HL-60/S4 treated with phorbol 12-myristate 13-acetate at 8.2 ng/mL for 4 days and 3 days (cell line): ENCODE results near the gene DPF3.

ENCODE experiments used
- in situ Hi-C: fragments of 300-500 bp; cut with MboI; formaldehyde crosslinking; loops from 2 replicates; pipeline ENCODE4 v1.15.0; 2022; ENCODE audit warnings: low sequenced_read_pairs

DPF3 gene

DNA sequence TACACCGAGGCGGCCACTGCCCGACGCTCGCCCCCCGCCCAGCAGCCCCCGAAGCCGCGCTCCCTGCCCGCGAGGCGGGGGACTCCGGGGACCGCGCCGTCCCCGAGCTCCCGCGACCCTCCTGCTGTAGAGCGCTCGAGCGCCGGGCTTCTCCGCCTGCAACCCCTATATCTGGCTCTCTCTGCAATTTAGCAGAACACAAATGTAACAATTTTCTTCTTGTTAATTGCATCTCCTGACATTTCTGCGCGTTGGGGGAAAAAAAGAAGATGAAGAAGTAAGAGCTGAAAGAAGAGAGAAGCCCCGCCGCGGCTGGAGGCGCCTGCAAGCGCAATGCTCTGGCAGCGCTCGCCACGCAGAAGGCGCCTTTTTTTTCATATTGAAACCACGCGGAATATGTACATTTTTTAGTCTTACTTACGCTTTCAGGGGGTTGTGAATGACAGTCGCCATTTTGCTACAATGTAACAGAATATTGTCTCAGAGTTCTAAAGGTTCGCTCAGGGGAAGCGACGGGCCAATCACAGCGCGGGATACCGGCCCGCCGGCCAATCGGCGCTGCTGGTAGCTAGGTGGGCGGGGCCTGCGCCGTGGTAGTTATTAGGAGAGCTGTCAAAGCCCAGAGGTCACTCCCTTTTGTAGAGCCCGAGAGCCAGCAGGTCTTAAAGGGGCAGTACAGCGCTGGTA is at the start of gene DPF3:
TSS of gene DPF3 (minus strand) at position 466 of the 687 bp plus-strand sequence. CDS start at position 453, 13 bp downstream.
- in situ Hi-C loops: no loop called here

DNA sequence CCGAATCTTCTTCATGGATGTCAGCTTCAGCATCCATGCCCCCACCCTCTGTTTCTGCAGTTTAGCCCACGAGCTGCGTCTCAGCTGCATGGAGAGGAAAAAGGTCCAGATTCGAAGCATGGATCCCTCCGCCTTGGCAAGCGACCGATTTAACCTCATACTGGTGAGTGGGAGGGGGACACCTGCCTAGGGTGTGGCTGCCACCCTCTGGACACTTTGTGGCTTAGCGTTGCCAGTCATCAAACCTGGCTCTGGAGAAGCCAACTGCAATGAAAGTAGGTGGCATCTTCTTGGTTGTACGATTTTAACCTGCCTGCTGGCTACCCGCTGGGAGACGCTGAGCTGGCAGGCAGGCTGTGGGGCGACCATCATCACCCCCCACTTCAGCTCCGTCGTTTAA is 49.0 kb upstream of the DPF3 start:
- in situ Hi-C loops: no loop called here

DNA sequence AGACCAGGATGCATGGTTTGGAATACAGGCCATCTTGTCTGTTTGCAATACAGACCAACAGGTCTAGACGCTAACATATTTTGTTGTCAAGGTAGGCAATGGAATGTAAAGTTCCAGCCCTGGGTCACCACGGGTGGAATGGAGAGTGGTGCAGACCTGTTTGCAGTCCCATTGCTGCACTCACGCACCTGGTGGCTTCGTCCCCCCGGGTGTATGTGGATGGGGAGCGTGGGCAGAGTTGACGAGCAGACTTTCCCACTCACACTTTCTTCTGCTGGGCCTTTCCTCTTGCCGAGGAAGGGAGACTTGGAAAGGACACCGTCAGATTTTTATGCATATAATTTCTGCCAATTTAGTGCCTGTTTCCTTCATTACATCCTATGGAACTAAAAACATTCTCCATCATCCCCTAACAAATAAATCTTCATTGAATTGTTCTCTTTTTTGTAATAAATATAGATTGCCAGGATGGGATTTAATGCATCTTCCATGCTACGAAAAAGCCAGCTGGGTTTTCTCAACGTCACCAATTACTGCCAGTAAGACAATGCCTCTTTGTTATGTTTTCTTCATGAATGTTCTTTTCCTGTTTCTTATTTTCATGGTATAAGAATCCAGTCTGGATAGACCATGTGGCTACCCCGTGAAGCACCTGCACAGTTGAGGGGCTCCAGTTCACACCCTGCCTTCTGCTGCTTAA is 47.5 kb upstream of the DPF3 start:
- in situ Hi-C loops: no loop called here

DNA sequence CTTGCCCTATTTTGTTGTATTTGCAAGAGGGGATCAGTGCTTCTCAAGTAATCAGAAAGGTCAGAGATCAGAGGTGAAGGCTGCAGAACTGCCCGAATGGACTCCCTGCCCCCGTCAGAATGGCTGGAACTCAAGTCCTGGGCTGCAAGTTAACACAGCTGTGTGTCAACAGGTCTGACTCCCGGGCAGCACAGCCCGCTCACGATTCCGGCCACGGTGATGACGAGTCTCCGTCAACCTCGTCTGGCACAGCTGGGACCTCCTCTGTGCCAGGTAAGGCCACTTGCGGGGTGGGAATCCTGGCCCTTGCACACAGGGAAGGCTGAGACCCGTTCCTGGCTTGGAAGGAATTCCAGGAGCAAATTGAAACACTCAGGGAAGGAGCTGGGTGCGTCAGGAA is 45.7 kb upstream of the DPF3 start:
- in situ Hi-C loops: loop anchor here (10.0 kb wide), 1 partner anchor 425 kb away; no protein-coding TSS in a partner anchor

DNA sequence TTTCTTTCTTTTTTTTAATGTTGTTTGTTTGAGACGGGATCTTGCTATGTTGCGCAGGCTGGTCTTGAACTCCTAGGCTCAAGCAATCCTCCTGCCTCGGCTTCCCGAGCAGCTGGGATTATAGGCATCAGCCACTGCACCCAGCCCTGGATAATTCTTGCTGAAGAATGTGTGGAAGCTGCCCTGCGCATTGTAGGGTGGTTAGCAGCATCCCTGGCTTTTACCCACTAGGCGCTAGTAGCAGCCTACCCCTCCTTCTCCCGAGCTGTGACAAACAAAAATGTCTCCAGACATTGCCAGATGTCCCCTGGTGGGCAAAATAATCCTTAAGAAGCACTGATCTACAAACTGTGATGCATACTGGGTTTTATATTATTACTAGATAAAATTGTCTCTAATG is 39.0 kb upstream of the DPF3 start:
- in situ Hi-C loops: loop anchor here (10.0 kb wide), 1 partner anchor 418 kb away; no protein-coding TSS in a partner anchor

DNA sequence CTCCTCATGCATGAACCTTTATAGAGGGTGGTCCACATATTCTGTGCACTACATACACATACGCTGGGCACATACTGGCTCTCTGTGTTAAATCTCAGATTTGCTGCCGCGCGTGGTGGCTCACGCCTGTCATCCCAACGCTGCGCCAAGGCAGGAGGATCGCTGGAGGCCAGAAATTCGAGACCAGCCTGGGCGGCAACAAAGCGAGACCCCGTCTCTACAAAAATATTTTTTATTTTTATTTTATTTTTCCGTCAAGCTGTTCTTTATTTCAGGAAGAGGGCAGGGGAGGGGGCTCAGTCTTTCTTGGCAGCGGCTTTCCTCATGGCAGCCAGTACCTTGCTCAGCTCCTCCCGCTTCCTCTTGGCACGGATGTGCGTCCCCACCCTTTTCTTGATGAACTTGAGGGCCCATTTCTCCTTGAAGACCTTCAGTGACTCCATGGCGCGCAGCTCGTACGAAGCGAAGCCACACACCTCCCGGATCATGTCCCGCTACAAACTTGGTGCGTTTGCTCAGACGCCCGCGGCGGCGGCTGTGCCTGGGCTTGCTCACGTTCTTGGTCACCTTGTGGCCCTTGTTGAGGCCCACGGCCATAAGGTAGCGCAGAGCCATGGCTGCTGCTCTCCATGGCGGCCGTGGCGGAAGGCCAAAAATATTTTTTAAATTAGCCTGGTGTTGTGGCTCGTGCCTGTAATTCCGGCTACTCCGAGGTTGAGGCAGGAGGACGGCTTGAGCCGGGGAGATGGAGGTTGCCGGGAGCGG is 35.6 kb upstream of the DPF3 start:
- in situ Hi-C loops: loop anchor here (10.0 kb wide), 1 partner anchor 415 kb away; no protein-coding TSS in a partner anchor

DNA sequence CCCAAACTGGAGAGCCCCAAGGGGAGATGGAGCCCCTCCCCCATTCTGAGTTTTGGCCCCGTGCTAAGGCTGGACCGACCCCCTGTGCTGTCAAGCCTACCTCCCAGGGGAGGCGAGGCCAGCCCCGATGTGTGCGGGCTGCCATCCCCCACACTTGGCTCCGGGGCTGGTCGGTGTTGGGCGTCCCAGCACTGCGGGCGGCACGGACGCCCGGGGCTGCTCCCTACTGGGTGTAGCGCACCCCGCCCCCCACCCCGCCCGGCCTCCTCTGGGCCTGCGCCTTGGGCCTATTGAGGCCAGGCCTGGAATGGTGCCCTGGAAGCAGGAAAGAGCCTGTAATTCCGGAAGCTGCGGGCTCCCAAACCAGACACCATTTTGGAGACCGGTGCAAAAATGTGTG is 35.0 kb upstream of the DPF3 start:
- in situ Hi-C loops: no loop called here

DNA sequence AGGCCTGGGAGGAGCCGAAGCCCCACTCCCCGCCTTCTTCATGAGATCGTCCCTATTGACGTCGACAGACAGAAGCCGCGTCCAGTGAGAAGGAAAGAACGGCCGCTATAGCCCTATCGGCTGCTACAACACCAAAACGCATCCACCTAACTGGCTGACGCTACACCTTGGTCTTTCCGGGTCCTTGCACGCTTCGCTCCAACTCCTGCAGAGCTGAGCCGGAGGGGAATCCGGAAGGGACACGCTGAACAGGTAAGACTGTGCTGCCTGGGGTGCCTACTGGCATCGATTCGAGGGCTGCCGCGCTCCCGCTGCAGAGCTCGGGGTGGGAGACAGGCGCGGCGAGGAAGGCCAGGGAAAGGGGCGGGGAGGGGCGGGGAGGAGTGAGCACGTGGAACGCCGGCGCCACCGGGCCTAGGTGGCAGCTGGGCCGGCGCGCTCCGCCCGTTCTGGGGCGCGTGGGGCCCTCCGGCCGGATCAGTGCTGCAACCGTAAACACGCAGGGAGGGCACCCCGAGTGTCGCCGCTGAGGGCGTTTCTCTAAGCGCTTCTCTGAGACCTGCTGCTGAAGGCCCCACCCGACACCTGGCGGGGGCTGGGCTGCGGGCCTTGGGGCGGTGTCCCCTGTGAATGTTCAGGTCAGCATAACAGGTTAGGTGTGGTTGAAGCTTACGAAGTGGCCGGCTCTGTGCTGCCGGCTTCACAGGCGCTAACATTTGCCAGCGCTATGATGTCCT is 32.6 kb upstream of the DPF3 start, which contains the start of gene DCAF4:
TSS of gene DCAF4 (plus strand) at position 173 of the 737 bp plus-strand sequence. CDS start 11,515 bp downstream, outside the sequence.
- in situ Hi-C loops: no loop called here

DNA sequence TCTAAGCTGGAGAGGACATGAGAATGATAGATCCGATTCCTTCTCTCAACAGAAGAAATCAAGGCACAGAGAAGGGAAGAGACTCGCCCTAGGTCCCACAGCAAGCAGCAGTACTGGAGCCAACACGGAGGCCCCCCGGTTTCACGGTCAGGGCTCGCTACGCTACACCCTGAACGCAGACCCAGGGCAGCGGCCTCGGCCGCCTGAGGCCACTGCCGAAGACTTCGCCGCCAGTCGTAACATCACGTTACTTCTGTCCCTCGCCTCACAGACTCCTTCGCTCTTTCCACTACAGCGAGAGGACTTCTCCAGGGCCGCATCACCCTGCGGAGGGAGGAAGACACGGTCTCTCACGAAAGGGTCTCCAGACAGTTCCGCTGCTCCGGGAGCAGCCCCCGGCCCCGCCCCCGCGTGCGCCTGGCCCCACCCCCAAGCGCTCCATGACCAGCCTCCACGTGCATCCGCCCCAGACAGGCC is 32.0 kb upstream of the DPF3 start:
- in situ Hi-C loops: no loop called here

DNA sequence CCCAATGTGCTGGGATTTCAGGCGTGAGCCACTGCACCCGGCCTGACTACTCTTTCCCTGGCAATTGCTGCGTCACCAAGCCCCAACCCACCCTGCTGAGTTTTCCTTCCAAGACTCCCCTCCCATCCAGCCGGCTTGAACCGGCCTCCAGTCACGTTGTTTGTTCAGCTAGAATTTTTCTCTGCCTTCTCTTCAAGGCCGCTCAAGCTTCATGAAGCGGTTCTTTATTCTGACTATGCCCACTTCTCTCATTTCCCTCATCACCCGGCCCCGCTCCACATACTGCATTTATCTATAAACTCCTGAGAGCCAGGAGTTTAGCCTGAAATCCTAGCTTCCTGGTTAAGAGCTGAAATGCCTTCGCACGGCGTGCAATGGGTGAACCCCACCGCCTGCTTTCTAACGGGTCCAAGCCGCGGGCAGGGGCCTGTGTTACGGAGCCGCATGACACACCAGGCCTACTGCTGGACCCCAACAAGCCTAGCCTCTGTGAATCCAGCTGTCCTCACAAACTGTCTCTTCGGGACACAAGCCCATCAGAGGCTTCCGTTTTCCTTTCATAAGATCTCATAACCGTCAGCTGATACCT is 31.4 kb upstream of the DPF3 start:
- in situ Hi-C loops: no loop called here

DNA sequence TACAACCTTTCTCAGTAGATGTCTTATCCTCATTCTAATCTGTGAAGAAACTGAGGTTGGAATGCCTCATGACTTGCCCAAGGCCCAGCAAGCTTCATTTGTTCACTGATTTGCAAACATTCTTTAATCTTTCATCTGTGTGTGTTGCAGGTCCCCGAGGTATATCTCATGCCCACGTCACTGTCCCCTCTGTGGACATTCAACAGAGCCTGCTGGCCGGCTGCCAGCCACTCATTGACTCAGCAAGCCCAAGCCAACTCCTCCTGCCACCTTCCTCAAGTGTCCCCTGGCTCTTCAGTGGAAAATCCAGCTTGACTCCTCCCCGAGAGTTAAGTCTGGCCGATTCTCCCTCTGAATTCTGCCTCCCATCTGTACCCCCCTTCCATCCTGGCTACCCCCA is 30.4 kb upstream of the DPF3 start:
- in situ Hi-C loops: no loop called here

DNA sequence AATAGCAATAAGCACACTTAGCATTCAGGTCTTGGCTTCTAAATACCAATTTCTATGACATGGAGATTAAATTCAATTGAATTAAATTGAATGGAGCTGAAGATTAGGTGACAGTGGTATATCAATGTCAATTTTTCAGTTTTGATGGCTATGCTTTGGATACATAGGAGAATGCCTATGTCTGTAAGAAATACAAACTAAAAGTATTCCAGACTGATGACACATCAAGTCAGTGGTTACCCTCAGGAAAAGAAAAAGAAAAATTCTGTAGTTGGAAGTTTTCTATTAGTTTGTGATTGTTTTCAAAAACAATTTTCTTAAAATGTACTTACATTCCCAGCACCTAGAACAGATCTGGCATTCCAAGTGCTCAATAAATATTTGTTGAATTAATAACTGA is 27.5 kb upstream of the DPF3 start:
- in situ Hi-C loops: no loop called here

DNA sequence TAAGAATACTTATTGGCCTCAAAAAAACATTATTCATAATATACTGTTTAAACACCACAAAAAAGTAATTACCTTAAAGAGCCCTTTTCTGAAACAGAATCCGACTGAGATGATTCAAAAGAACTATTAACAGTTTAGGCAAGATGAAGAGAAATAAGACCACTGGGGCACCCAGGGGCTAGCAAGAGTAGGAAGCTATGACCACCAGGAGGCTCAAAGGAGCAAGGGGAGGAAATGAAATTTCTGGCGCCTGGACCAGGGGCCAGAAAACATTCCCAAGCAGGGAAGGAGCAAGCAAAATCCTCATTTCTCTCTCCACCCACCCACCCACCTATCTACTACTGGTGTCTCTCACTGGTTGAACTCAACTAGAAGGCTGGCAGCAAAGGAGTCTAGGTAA is 26.1 kb upstream of the DPF3 start:
- in situ Hi-C loops: no loop called here

DNA sequence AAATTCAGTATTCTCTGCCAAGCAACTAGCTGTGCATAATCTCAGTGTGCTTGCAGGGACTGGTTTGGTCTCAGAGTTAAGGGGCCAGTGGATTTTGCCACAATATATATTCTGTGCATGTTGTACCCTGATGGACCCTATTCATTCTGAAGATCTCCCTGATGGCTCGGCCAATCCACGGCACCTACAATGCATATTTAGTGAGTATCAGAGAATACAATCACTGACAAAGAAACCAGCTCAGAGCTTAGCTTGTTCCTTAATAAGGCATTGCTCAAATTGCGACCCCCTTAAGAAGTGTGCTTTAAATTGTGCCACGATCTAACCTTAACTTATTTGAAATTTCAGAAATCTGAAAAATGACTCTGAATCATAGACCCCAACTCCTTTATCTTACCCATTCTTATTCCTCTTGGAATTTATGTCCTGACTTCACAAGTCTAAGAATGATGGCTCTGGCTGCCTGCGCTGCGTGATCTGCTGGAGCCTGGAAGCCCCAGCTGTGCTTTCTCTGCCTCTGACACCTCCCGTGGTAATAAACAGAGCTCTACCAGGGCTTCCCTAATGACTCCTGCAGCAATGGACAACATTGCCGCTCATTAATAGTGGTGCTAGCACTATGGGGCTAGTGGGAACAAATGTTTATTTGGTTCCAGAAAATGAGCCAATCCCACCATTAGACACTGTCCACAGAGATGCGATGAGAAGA is 23.3 kb upstream of the DPF3 start:
- in situ Hi-C loops: no loop called here

DNA sequence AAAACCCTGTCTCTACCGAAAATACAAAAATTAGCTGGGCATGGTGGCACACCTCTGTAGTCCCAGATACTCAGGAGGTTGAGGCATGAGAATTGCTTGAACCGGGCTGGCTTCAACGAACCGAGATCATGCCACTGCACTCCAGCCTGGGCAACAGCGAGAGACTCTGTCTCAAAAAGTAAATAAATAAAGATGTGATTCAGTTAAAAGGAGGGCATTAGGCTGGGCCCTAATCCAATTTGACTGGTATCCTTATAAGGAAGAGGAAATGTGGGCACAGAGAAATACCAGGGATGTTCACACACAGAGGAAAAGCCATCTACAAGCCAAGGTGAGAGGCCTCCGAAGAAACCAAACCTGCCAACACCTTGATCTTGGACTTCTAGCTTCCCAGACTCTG is 22.3 kb upstream of the DPF3 start:
- in situ Hi-C loops: no loop called here

DNA sequence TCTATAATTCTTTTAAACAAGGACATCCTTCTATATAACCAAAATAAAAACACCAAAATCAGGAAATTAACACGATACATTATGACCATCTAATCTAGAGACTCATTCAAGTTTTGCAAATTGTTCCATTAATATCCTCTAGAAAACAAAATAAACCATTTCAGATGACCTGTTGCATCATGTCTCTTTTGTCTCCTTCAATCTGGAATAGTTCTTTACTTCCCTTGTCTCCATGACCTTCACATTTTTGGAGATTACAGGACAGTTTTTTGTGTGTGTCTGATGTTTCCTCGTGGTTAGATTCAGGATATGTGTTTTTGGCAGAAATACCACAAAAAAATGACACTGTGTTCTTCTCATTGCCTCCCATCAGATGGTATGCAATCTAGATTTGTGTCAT is 19.9 kb upstream of the DPF3 start:
- in situ Hi-C loops: no loop called here

DNA sequence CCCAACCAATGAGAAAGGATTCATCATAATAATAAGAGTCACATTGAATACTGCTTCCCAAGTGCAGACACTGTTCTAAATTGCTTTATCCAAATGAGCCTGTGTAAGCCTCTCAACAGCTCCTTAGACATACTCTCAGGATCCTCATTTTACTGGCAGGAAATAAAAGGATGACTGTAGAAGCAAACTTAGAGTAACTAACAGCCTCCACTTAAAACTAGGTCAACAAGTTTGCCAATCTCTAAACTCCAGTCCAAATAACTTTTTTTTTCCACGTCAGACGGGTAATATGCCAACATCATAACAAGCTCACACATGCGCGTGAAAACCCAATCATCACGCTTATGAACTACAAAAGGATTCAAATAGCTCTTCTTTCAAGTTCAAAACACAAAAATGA is 15.3 kb upstream of the DPF3 start:
- in situ Hi-C loops: no loop called here

DNA sequence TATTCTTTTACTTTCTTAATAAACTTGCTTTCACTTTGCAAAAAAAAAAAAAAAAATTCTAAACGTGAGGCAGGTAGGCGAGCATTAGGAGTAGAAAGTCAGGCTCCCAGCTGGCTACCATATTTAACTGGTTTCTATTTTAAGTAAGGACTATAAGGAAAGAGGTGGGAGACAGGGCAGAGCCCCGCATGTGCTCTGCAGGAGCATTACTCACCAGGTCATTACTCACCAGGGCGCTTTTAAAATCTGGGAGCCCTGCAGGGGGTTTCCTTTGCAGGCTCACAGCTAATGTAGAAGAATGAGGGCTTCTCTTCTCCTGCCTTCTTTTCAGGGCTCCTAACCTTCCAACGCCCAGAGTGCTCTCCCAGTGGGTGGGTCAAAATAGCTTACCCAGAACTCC is 14.0 kb upstream of the DPF3 start:
- in situ Hi-C loops: no loop called here

DNA sequence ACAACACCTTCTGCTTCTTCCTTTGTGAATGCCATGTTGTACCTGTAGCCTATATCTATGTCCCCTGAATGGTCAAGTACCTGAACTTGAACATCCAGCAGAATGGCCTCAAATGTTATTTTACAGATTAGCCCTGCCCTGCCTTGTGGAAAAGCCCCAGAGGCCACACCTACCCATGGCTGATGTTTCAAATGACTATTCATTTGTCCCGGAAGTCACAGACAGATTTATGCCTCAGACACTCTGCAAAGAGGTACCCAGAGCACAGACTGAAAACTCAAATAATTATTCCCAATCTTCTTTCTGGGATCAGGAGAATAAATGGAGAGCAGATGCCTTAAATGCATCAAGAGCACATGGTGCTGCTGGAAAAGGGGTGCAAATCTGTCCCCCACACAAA is 13.0 kb upstream of the DPF3 start:
- in situ Hi-C loops: no loop called here

DNA sequence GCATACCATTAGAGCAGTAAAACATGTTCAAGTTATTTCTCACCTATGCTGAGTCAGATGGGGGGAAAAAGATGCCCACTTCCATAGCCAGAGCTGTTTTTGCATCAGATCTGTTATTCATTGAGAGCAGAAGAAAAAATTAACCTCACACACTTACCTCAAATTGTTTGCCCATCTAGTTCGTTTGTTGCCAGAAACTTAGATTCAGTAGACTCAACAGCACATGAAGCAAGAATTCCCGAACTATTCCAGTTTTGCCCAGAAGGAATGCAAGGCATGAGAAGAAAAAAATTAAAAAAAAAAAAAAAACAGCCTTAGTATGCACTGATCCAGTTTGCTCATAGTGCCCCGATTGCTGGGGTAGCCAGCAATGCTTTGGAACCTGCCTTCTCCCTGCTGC is 12.4 kb upstream of the DPF3 start:
- in situ Hi-C loops: no loop called here
